ENCODE measurements around the gene RAB12.
A peak's percentile ranks its signal among the peaks of the same experiment; 100 is the strongest.
"Not testable (repeated sequence)": the region's sequence is repeated elsewhere in the genome, so short reads cannot be mapped to it uniquely, and the experiment has no call there.

The RAB12 gene

GRCh38 chr18:8608795-8609658 is at the start of gene RAB12:
TSS of gene RAB12 (plus strand) at chr18:8609437. CDS start at chr18:8609440, 3 bp downstream.
- DNase-seq, result peak; percentile 89

DNA sequence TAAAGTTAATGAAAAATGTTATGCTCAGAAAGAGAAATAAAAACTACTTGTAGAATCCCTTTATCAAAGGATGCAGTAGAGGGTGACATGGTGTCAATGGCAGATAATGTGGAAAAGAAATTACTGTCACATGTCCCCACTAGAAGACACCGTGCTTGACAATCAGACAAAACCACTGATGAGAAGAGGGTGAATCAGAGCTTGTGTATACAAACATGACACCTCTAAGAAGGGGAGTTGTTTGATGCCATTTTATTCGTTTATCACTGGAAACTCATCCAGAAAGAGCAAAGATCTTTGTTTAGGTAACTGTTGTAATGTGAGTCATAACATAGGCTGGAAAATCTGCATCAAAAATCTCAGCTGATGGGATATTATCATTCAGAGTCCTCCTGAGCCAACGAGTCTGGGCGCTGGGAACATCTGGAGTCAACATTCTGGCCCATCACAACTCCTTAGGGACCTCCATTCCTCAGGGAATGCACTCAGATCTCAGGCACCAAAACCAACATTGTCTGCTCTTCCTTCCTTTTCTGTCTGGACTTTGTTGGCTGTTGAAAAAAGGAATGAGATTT is 49.5 kb upstream of the RAB12 start:
- DNase-seq, result no peak

DNA sequence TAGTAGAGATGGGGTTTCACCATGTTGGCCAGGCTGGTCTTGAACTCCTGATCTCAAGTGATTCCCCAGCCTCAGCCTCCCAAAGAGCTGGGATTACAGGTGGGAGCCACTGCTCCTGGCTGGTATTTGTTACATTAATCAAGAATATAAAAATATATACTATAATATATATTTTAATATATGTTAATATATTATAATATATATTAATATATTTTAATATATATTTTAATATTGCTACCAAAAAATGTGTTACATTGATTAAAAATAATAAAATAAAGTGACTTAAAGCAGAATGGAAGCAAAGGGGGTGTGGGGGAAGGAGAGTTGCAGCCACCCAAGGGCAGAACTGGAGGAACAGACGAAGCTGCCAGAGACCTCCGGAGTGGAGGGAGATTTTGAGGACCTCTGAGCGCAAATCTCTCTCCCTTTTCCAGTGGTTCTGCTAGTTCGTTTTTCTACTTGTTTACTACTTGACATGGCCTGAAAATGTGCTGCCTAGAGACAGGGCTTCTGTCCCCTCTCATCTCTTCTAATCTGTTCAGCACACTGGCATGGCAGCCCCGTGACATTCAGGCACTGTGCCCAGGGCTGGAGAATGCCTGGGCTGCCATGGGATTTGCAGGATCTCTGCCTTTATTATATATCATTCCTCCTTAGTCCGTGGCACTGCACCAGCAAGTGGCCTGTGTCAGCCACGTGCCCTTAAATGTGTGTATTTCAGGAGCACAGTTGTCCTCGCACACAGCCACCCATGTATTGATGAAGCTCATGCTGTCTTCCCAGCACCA is 47.9 kb upstream of the RAB12 start:
- DNase-seq, result no peak

- DNase-seq, result no peak
Measured at GRCh38 chr18:8562070-8562469, 47.2 kb upstream of the RAB12 start.

DNA sequence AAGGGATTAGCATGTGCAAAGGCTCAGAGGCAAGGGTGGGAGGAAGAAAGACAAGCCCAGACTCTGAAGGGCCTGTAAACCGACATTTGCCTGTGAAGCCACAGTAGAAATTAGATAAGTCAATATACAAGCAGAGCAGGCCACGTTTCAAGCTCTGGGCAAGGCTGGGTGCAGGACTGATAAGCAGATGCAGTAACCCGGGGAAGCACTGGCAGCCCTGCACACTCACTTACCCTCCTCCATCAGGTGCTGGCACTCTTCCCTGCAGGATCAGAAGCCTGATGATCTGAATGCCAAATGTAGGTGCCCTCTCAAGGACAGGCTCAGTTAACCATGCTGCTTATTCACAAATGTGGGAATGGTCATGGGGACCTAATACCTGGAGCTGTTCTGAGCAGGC is 46.3 kb upstream of the RAB12 start:
- no peak for DNase-seq

GRCh38 chr18:8571399-8571798 is 37.8 kb upstream of the RAB12 start:
- no peak for DNase-seq

GRCh38 chr18:8573766-8574165 is 35.5 kb upstream of the RAB12 start:
- DNase-seq, result not testable (repeated sequence)

DNA sequence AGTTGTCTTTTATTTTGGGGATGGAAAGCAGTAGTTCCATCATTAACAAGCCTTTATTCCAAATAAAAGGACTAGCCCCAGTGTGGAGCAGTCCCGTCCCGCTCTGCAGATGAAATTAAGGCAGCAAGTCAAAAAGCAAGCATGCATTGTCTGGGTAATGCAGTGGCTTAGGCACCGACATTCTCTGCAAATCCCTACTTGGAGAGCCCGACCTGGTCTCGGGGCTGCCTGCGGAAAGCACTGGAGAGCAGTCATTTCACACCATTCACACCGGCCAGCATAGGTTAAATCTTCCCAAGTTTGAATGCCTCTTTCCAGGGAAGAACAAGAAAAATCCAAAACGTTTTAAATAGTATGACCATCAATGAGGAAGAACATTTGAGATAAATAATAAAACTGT is 24.4 kb upstream of the RAB12 start:
- DNase-seq, result no peak

DNA sequence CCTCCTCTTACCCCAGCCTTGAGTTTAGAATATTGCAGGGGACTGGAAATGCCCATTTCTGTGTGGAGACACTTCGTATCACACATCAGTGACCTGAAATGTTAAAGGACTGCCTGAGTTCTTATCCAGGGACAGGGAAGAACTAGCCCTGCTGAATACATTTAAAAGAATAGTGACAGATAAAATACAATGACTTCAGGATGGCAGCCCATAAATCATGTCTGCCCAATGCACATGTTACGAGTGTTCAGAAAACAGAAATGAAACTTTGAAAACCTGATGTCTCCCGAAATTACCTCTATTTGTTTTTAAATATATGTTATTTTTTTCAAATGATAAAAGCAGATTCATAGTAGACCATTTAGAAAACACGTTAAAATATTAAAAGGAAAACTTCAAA is 22.3 kb upstream of the RAB12 start:
- DNase-seq, result no peak

GRCh38 chr18:8595445-8595844 is 13.8 kb upstream of the RAB12 start:
- DNase-seq, result no peak

GRCh38 chr18:8601277-8602032 is 7.8 kb upstream of the RAB12 start:
- no peak for DNase-seq

GRCh38 chr18:8602040-8602439 is 7.2 kb upstream of the RAB12 start:
- DNase-seq, result no peak

GRCh38 chr18:8602557-8602956 is 6.7 kb upstream of the RAB12 start:
- no peak for DNase-seq

GRCh38 chr18:8603663-8604520 is 5.3 kb upstream of the RAB12 start:
- no peak for DNase-seq

DNA sequence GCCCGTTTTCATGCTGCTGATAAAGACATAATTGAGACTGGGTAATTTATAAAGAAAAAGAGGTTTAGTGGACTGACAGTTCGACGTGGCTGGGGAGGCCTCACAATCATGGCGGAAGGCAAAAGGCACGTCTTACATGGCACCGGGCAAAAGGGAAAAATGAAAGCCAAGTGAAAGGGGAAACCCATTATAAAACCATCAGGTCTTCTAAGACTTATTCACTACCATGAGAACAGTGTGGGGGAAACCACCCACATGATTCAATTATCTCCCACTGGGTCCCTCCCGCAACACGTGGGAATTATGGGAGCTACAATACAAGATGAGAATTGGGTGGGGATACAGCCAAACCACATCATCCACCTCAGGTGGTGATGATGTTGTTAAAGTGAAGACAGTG is 3.3 kb upstream of the RAB12 start:
- no peak for DNase-seq

DNA sequence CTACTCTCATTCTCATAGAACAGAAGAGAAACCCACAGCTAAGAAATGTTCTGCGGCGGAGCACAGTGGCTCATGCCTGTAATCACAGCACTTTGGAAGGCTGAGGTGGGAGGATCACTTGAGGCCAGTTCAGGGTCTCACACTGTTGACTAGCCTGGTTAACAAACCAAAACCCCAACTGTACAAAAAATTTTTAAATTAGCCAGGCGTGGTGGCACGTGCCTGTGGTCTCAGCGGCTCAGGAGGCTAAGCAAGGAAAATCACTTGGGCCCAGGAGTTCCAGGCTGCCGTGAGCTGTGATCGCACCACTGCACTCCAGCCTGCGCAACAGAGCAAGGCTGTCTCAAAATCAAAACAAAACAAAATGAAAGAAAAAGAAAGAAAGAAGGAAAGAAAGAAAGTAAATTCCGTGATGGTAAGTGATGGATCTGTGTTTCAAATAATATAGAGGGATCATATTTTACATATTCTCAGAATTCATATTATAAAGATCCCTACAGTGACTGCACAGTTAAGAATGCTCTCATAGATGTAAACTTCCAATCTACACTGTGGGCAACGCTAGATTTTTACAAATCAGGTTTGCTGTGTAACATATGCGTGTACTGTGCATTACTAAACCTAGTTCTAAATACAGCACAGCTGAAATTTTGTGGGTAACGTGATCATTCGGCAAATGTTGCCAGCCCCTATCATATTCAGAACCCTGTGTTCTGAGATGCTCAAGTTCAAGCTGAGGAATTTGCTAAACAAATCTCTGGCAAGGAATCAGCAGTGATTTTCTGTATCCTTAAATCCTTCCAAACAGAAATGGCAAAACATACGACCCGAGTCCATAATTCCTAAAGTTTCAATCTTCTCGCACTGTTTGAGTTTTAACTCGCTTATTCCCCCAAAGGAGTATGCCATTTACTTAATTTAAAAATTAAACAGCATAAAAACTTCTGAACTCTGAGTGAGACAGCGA is 1.2 kb upstream of the RAB12 start:
- DNase-seq, result no peak

- peak; percentile 32 for DNase-seq
Measured at GRCh38 chr18:8609659-8610458, 622 bp downstream of the RAB12 start.

DNA sequence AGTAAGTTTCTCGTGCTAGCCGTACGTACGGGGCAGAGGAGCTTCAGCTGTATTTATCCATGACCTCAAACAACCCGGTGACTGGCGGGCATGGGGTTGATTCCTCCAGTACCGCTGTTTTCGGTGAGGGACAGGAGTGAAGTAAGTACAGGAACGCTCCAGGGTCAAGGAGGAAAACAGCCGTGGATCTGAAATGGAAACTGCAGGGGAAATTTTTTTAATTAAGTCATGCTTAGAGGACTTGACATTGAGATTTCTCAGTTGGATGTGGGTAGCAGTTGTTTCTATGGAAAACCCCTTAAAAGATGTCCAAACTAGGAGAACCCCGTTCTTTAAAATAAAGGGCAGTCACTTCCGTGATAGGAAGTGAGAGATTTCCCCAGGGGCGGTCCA is 1.2 kb downstream of the RAB12 start:
- DNase-seq, result peak; percentile 41

DNA sequence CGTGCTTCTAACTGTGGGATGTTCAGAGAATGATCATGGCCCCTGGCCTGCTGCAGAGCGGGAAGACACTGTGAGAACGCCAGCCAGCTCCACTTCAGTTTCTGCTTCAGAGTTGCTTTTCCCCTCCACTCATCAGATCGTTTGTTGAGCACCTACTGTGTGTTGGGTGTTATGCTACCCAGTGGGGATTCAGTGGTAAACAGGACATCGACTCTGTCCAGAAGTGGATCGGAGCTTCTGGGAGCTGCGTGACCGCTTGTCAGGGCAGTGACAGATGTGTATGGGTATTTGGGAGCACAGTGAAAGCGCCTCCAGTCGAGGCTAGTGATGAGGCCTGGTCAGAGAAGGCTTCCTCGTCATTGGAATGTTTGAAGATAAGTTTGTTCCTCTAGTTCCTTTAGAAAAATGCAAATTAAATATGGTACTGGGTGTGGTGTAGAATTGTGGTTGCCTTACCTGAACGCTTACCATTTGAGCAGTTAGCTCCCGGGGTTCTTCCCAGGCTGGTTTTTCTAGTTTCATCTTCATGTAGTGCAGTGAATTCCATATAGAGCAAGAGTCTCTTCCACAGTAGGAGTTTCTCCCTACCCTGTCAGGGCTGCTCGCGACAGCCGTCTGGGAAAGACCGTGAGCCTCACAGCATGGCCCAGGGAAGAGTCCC is 2.8 kb downstream of the RAB12 start:
- no peak for DNase-seq
